NCI-H2227 (cell line): Measurements from ENCODE around the gene ID1.
"Not testable (repeated sequence)": the region's sequence is repeated elsewhere in the genome, so short reads cannot be mapped to it uniquely, and the experiment has no call there.

Experiments used
- DNase-seq: peaks from one replicate; lab custom pipeline; 2025; ENCODE audit not compliant: unreplicated experiment; lab: John Stamatoyannopoulos, UW

Gene ID1

GRCh38 chr20:31633339-31633914 lies 28.3 kb downstream of the ID1 start:
- no peak for DNase-seq

- no peak for DNase-seq
Observed at GRCh38 chr20:31637660-31638059, 32.6 kb downstream of the ID1 start, which contains the start of gene COX4I2. TSS of gene COX4I2 (plus strand) at chr20:31637912. CDS start at chr20:31639018, 1,106 bp downstream.

- DNase-seq, result peak; percentile 45
Observed at GRCh38 chr20:31638317-31638716, 33.2 kb downstream of the ID1 start.

GRCh38 chr20:31638816-31639215 lies 33.7 kb downstream of the ID1 start:
- no peak for DNase-seq

GRCh38 chr20:31640259-31640658 lies 35.2 kb downstream of the ID1 start:
- DNase-seq, result no peak

- DNase-seq, result no peak
Observed at GRCh38 chr20:31641391-31641790, 36.3 kb downstream of the ID1 start.

- DNase-seq, result no peak
Observed at GRCh38 chr20:31642837-31643236, 37.7 kb downstream of the ID1 start.

- no peak for DNase-seq
Observed at GRCh38 chr20:31643522-31643921, 38.4 kb downstream of the ID1 start.

- DNase-seq, result peak; percentile 15
Observed at GRCh38 chr20:31644701-31645100, 39.6 kb downstream of the ID1 start.

- DNase-seq, result not testable (repeated sequence)
Observed at GRCh38 chr20:31648104-31648503, 43.0 kb downstream of the ID1 start.

- no peak for DNase-seq
Observed at GRCh38 chr20:31652917-31653396, 47.9 kb downstream of the ID1 start.

- DNase-seq, result no peak
Observed at GRCh38 chr20:31653561-31653960, 48.5 kb downstream of the ID1 start.

- no peak for DNase-seq
Observed at GRCh38 chr20:31654534-31654933, 49.4 kb downstream of the ID1 start.
